ENCODE measurements around the gene ANKRD33. TPM values are rescaled to one million over a fixed set of nuclear protein-coding genes. Genes with fewer than 3 reads are reported as not detected.

ANKRD33 gene
- total RNA-seq, 1 experiment from 2014 or later: 0.81 TPM

GRCh38 chr12:51869931-51870330, 18.0 kb upstream of the ANKRD33 start:
- H3K4me3 Mint-ChIP-seq: peak overlapping the region; percentile 54 to 76
- no peak overlapping the region for H3K4ac ChIP-seq (ENCODE audit: low read depth, low read length)
- H2BK5ac ChIP-seq (ENCODE audit: insufficient read length, low read length): no peak overlapping the region
- no peak overlapping the region for H2AK5ac ChIP-seq (ENCODE audit: insufficient read length, low read length)
- H3K9me3 Mint-ChIP-seq: peaks cover 0 to 2% of the 10 kb centered on the region in 2 experiments; a peak in 1 of 5 replicates
- peaks cover 68 to 84% of the 10 kb centered on the region in 2 experiments for H3K4me1 Mint-ChIP-seq
- no peaks in the 10 kb centered on the region for H3K9me3 ChIP-seq (ENCODE audit: control insufficient read depth, low read depth, low read length)
- H3K18ac ChIP-seq (ENCODE audit: insufficient read length, low read depth, low read length): peak overlapping the region; percentile 47
- H3K4me1 ChIP-seq (ENCODE audit: insufficient read depth, low read length): peaks cover 7% of the 10 kb centered on the region; the same call in 1 of the 2 replicates
- H4K91ac ChIP-seq (ENCODE audit: insufficient read length, low read depth, low read length): peak overlapping the region; percentile 53
- H2BK15ac ChIP-seq (ENCODE audit: low read depth, low read length): no peak overlapping the region
- no peak overlapping the region for H3K27ac ChIP-seq (ENCODE audit: insufficient read length, low read depth, low read length)
- no peak overlapping the region for H2BK20ac ChIP-seq (ENCODE audit: low read depth, low read length, poor library complexity, severe bottlenecking)
- H3K23me2 ChIP-seq (ENCODE audit: insufficient read length, low read depth, low read length, poor library complexity, severe bottlenecking): peaks cover 14% of the 10 kb centered on the region
- H3K27ac Mint-ChIP-seq: peak overlapping the region in 2 of 3 experiments; percentile 70 to 86; a peak in 4 of 7 replicates
- H3T11ph ChIP-seq (ENCODE audit: low read length): no peak overlapping the region
- H3K36me3 Mint-ChIP-seq (ENCODE audit: insufficient read depth in 1 of 3, low read depth in 3 of 3): no peaks in the 10 kb centered on the region; a peak in 1 of 7 replicates
- H3K79me2 ChIP-seq (ENCODE audit: insufficient read depth, low read length): no peaks in the 10 kb centered on the region
- WGBS (ENCODE audit: extremely low coverage, insufficient read length, low lambda C conversion rate): no CpG with 5 or more reads among the region's 3 CpGs
- H3K27me3 ChIP-seq (ENCODE audit: insufficient read depth, low read length): peaks cover 13% of the 10 kb centered on the region; the same call in 1 of the 2 replicates
- H3K56ac ChIP-seq (ENCODE audit: insufficient read length, low read depth, low read length): no peak overlapping the region
- H4K20me1 ChIP-seq (ENCODE audit: control insufficient read depth, insufficient read depth, insufficient read length): no peaks in the 10 kb centered on the region
- H4K5ac ChIP-seq (ENCODE audit: insufficient read length, low read depth, low read length): no peak overlapping the region
- DNase-seq: no peak
- H3K79me1 ChIP-seq (ENCODE audit: insufficient read depth, low read depth, low read length, poor library complexity, severe bottlenecking): no peaks in the 10 kb centered on the region
- H3K23ac ChIP-seq (ENCODE audit: insufficient read length, low read depth, low read length): no peak overlapping the region
- no peak overlapping the region for H2AFZ ChIP-seq (ENCODE audit: low read length)
- peak overlapping the region; percentile 52; the same call in 1 of the 2 replicates for H3K14ac ChIP-seq (ENCODE audit: insufficient read depth, low read length)
- no peak overlapping the region for H2BK12ac ChIP-seq (ENCODE audit: insufficient read length, low read depth, low read length)
- H3K4me2 ChIP-seq (ENCODE audit: insufficient read depth, insufficient read length, low read length): peak overlapping the region; percentile 57
- H3K9ac ChIP-seq (ENCODE audit: extremely low read depth, insufficient read length, low read length): no peak overlapping the region
- H4K8ac ChIP-seq (replicated peaks; ENCODE audit: insufficient read length, low read depth, low read length): no peak overlapping the region
- no peak overlapping the region for H2BK120ac ChIP-seq (ENCODE audit: low read depth, low read length, poor library complexity, severe bottlenecking)
- TF ChIP-seq CTCF (conservative IDR thresholded peaks at IDR 0.05): no peak
- peaks cover 66% of the 10 kb centered on the region for H3K27me3 Mint-ChIP-seq (ENCODE audit: low read depth)

All from H9 (cell line).